ENCODE data around the gene FBLN7. TPM values are rescaled to one million over a fixed set of nuclear protein-coding genes. Genes with fewer than 3 reads are reported as not detected.
"Not testable (repeated sequence)": the region's sequence is repeated elsewhere in the genome, so short reads cannot be mapped to it uniquely, and the experiment has no call there.

The FBLN7 gene
- total RNA-seq, 1 experiment from 2014 or later: 0.14 TPM

- DNase-seq (ENCODE audit: unreplicated experiment): no peak
- peaks cover 69% of the 10 kb centered on the region for H3K36me3 Mint-ChIP-seq (ENCODE audit: insufficient read depth, unreplicated experiment)
- H3K27ac Mint-ChIP-seq (ENCODE audit: low read depth, unreplicated experiment): no peak overlapping the region
- no peak for TF ChIP-seq CTCF (IDR thresholded peaks at IDR 0.05; ENCODE audit: unreplicated experiment)
- POLR2A ChIA-PET: no interaction called here
- H3K4me1 Mint-ChIP-seq (ENCODE audit: insufficient read depth, unreplicated experiment): no peaks in the 10 kb centered on the region
- no TSS peak for BruUV-seq (replicated peaks)
- H3K4me3 Mint-ChIP-seq (ENCODE audit: unreplicated experiment): no peak overlapping the region
- peaks cover 14% of the 10 kb centered on the region for H3K9me3 Mint-ChIP-seq (ENCODE audit: unreplicated experiment)
- intact Hi-C loops (cut with micrococcal nuclease): no loop called here
- CTCF ChIA-PET: interaction anchor here (0.8 kb wide), 1 partner anchor 10 kb away, joined by 3 read pairs; no protein-coding TSS in a partner anchor
- no peaks in the 10 kb centered on the region for H3K27me3 Mint-ChIP-seq (ENCODE audit: insufficient read depth, unreplicated experiment)
Measured at GRCh38 chr2:112110966-112111365, 27.2 kb upstream of the FBLN7 start.

- ChIA-PET POLR2A (interaction anchor here (1.1 kb wide), 1 partner anchor 59 kb away, joined by 4 read pairs; no protein-coding TSS in a partner anchor), CTCF (interaction anchor here (0.5 to 0.6 kb wide), 2 partner anchors 27 to 195 kb away, joined by 3 to 4 read pairs; no protein-coding TSS in a partner anchor)
- H3K27ac Mint-ChIP-seq (ENCODE audit: low read depth, unreplicated experiment); intact Hi-C loops (cut with micrococcal nuclease); BruUV-seq (replicated peaks); DNase-seq (ENCODE audit: unreplicated experiment); H3K4me1 Mint-ChIP-seq (ENCODE audit: insufficient read depth, unreplicated experiment); H3K4me3 Mint-ChIP-seq (ENCODE audit: unreplicated experiment); H3K27me3 Mint-ChIP-seq (ENCODE audit: insufficient read depth, unreplicated experiment): not testable (repeated sequence)
- Mint-ChIP-seq H3K9me3 (ENCODE audit: unreplicated experiment) (peaks cover 14% of the 10 kb centered on the region), H3K36me3 (ENCODE audit: insufficient read depth, unreplicated experiment) (peaks cover 72% of the 10 kb centered on the region)
Measured at GRCh38 chr2:112113354-112113753, 24.8 kb upstream of the FBLN7 start.

GRCh38 chr2:112118148-112118547 is 20.0 kb upstream of the FBLN7 start:
- no peak for DNase-seq (ENCODE audit: unreplicated experiment)
- peaks cover 41% of the 10 kb centered on the region for H3K36me3 Mint-ChIP-seq (ENCODE audit: insufficient read depth, unreplicated experiment)
- no TSS peak for BruUV-seq (replicated peaks)
- ChIA-PET CTCF (interaction anchor here (0.9 kb wide), 1 partner anchor 68 kb away, joined by 3 read pairs; no protein-coding TSS in a partner anchor), POLR2A (interaction anchor here (0.6 to 1.1 kb wide), 2 partner anchors 9 to 13 kb away, joined by 3 to 4 read pairs; no protein-coding TSS in a partner anchor)
- intact Hi-C loops (cut with micrococcal nuclease): no loop called here
- H3K9me3 Mint-ChIP-seq (ENCODE audit: unreplicated experiment): peaks cover 3% of the 10 kb centered on the region
- no peak overlapping the region for H3K27ac Mint-ChIP-seq (ENCODE audit: low read depth, unreplicated experiment)
- H3K4me3 Mint-ChIP-seq (ENCODE audit: unreplicated experiment): no peak overlapping the region
- no peak for TF ChIP-seq CTCF (IDR thresholded peaks at IDR 0.05; ENCODE audit: unreplicated experiment)
- no peaks in the 10 kb centered on the region for H3K4me1 Mint-ChIP-seq (ENCODE audit: insufficient read depth, unreplicated experiment)
- H3K27me3 Mint-ChIP-seq (ENCODE audit: insufficient read depth, unreplicated experiment): no peaks in the 10 kb centered on the region

- ChIA-PET CTCF (interaction anchor here (0.6 to 2.0 kb wide), 21 partner anchors 10 to 673 kb away, joined by 3 to 8 read pairs (median 3); no protein-coding TSS in a partner anchor), POLR2A (interaction anchor here (0.7 to 2.1 kb wide), 5 partner anchors 106 to 359 kb away, joined by 3 to 6 read pairs (median 3); no protein-coding TSS in a partner anchor)
- intact Hi-C loops (cut with micrococcal nuclease): loop anchor here (1.0 to 2.0 kb wide), 2 partner anchors 133 to 461 kb away; partner anchors contain the start of gene ZC3H8
- BruUV-seq (replicated peaks): no TSS peak
- Mint-ChIP-seq H3K27me3 (ENCODE audit: insufficient read depth, unreplicated experiment) (no peaks in the 10 kb centered on the region), H3K4me3 (ENCODE audit: unreplicated experiment) (no peak overlapping the region), H3K36me3 (ENCODE audit: insufficient read depth, unreplicated experiment) (peaks cover 34% of the 10 kb centered on the region), H3K9me3 (ENCODE audit: unreplicated experiment) (peaks cover 16% of the 10 kb centered on the region), H3K27ac (ENCODE audit: low read depth, unreplicated experiment) (no peak overlapping the region), H3K4me1 (ENCODE audit: insufficient read depth, unreplicated experiment) (no peaks in the 10 kb centered on the region)
- TF ChIP-seq CTCF (IDR thresholded peaks at IDR 0.05; ENCODE audit: unreplicated experiment): peak; percentile 52
- peak; percentile 47 for DNase-seq (ENCODE audit: unreplicated experiment)
Measured at GRCh38 chr2:112121682-112122254, 16.4 kb upstream of the FBLN7 start.

Data from MCF 10A (cell line).